Neural progenitor cell (in vitro differentiated cells): ENCODE results near the gene LRCH4.
"Not testable (repeated sequence)": the region's sequence is repeated elsewhere in the genome, so short reads cannot be mapped to it uniquely, and the experiment has no call there.

Source experiments
- CTCF ChIP-seq: fragments of 200-600 bp; sonication (generic); IDR thresholded peaks from 2 replicates; pipeline ENCODE4 v1.5.1; 2017; ENCODE audit warnings: antibody characterized with exemption, mild to moderate bottlenecking
- EZH2 ChIP-seq: fragments of 200-600 bp; sonication (generic); IDR thresholded peaks from 2 replicates; pipeline ENCODE4 v1.6.1; 2017; ENCODE audit warnings: antibody characterized with exemption, mild to moderate bottlenecking, moderate library complexity

- TF ChIP-seq CTCF, EZH2: not testable (repeated sequence)
These were observed 37.5 kb downstream of the LRCH4 start for GRCh38 chr7:100548446-100548845.
